Body of pancreas (tissue), 4 donors: Measurements from ENCODE around the gene TELO2.

ENCODE experiments used
- POLR2A ChIP-seq, 3 donors: fragments of 450-650 bp; IDR thresholded peaks; one replicate each; pipeline ENCODE4 v1.6.1; 2016; ENCODE audit warnings: antibody characterized with exemption in 3 of 3, mild to moderate bottlenecking in 2 of 3
- TF ChIP-seq, protein P1 (sequence below), 7 experiments: fragments of 450-650 bp in 4 of 7; fragments of 200-600 bp in 3 of 7; sonication (generic) in 3 of 7; IDR thresholded peaks; one replicate each; pipeline ENCODE4 v1.5.1; 2016 to 2019; ENCODE audit warnings: antibody characterized with exemption in 7 of 7

DNA sequence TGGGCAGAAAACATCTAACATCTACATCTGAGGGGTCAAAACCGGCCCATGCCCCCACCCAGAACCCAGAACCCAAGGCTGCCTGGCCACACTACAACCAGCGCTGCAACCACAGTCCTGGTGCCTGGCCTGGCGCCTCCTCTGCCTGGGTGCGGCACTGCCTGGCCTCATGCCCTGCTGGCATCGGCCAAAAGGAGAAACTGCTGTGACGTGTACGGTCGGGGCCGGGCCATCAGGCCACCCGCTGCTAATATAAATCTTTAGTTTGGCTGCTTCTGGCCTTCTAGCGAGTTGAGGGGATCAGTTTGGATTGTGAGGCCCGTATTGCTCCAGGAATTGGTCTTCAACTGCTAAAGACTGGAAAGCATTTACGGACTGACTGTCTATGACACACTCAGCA is 63.1 kb downstream of the TELO2 start:
- TF ChIP-seq POLR2A (IDR thresholded peaks at IDR 0.05), result no peak
- TF ChIP-seq, protein P1, sequence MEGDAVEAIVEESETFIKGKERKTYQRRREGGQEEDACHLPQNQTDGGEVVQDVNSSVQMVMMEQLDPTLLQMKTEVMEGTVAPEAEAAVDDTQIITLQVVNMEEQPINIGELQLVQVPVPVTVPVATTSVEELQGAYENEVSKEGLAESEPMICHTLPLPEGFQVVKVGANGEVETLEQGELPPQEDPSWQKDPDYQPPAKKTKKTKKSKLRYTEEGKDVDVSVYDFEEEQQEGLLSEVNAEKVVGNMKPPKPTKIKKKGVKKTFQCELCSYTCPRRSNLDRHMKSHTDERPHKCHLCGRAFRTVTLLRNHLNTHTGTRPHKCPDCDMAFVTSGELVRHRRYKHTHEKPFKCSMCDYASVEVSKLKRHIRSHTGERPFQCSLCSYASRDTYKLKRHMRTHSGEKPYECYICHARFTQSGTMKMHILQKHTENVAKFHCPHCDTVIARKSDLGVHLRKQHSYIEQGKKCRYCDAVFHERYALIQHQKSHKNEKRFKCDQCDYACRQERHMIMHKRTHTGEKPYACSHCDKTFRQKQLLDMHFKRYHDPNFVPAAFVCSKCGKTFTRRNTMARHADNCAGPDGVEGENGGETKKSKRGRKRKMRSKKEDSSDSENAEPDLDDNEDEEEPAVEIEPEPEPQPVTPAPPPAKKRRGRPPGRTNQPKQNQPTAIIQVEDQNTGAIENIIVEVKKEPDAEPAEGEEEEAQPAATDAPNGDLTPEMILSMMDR (IDR thresholded peaks at IDR 0.05), result no peak
